HG03378 (cell line): ENCODE results near the gene CHST8.
"Not testable (repeated sequence)": the region's sequence is repeated elsewhere in the genome, so short reads cannot be mapped to it uniquely, and the experiment has no call there.

Experiments used
- ATAC-seq: cut with Tn5 transposase; IDR thresholded peaks from one replicate; pipeline ENCODE4 v1.9.1; 2021; ENCODE audit warnings: mild to moderate bottlenecking, moderate library complexity; ENCODE audit not compliant: unreplicated experiment

Gene CHST8

DNA sequence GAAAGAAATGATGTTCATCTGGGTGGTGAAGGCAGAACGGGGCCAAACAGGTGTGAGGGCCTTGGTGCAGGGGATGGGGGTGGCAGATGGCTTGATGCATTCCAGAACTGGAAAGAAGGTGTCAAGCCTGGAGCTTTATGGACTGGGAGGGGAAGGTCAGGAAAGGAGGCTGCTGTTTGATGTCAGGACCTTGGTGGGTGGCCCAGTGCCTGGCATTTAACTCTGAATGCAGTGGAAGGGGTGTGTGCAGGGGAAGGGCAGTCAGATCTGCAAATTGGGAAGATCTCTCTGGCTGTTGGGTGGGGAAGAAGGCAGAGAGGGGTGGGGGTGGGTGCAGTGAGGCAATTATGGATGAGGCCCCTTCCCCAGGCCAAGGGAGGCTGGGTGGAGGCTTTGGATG lies 186.6 kb downstream of the CHST8 start:
- ATAC-seq: no peak

GRCh38 chr19:33809960-33810359 lies 188.2 kb downstream of the CHST8 start:
- ATAC-seq: no peak

DNA sequence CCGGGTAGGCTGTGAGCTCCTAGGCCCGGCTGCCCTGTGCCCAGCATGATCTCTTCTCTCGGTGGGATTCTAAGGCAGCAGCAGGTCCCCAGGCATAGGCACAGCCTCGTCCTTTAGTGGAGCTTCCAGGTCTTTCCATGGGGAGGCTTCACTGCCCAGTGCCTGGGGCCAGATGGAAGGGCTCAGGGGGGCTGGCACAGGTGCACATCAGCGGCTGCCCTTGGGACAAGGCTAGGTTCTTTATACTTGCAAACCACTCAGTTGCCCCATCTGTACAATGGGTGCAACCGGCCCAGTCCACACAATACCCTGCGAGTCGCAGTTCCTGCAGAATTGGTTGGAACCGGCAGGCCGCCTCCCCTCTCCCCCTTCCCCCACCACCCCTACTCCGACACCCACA lies 189.1 kb downstream of the CHST8 start:
- ATAC-seq: no peak

DNA sequence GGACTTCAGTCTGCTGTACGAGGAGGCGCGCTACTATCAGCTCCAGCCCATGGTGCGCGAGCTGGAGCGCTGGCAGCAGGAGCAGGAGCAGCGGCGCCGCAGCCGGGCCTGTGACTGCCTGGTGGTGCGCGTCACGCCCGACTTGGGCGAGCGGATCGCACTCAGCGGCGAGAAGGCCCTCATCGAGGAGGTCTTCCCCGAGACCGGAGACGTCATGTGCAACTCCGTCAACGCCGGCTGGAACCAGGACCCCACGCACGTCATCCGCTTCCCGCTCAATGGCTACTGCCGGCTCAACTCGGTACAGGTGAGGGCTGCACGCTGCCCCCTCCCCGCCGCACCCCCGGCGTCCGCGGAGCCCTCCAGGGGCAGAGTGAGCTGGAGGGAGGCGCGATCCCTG lies 189.5 kb downstream of the CHST8 start:
- no peak for ATAC-seq

GRCh38 chr19:33811736-33812387 lies 190.1 kb downstream of the CHST8 start:
- ATAC-seq: no peak

DNA sequence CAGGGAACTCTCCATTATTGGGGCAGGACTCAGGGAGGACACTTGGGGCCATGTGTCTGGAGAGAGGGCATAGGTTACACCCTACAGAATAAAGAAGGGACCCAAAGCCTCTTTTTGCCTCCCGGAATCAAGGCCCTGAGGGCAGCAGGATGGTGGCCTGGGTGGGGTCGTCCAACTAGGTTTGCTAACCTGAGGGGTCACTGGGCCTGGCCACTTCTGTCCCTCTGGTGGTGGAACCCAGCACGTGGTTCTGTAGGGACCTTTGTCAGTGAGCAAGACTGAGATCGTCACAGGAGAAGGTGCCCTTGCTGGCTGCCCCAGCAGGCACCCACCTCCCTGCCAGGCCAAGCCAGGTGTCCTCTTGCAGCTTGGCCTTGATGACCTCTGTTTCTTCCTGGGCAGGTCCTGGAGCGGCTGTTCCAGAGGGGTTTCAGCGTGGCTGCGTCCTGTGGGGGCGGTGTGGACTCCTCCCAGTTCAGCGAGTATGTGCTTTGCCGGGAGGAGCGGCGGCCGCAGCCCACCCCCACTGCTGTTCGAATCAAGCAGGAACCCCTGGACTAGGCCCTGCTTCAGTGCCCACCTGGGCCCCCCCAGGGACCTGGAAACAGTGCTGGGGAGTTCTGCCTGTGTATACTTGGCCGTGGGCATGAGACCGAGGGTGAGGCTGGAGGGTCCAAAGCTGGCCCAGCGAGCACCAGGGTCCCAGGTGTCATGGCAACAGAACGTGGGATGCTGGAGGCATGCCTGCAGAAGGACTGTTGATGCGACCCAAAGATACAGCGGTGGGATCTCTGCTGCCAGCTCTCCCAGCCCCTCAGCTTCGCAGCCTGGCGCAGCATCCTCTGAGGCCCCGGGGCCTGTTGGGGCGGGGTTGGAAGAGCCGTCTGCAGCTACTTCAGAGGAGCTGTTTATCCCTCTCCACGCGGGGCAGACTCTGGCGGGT lies 190.9 kb downstream of the CHST8 start:
- ATAC-seq: no peak

- ATAC-seq: no peak
Measured at GRCh38 chr19:33813391-33814101, 191.8 kb downstream of the CHST8 start.

DNA sequence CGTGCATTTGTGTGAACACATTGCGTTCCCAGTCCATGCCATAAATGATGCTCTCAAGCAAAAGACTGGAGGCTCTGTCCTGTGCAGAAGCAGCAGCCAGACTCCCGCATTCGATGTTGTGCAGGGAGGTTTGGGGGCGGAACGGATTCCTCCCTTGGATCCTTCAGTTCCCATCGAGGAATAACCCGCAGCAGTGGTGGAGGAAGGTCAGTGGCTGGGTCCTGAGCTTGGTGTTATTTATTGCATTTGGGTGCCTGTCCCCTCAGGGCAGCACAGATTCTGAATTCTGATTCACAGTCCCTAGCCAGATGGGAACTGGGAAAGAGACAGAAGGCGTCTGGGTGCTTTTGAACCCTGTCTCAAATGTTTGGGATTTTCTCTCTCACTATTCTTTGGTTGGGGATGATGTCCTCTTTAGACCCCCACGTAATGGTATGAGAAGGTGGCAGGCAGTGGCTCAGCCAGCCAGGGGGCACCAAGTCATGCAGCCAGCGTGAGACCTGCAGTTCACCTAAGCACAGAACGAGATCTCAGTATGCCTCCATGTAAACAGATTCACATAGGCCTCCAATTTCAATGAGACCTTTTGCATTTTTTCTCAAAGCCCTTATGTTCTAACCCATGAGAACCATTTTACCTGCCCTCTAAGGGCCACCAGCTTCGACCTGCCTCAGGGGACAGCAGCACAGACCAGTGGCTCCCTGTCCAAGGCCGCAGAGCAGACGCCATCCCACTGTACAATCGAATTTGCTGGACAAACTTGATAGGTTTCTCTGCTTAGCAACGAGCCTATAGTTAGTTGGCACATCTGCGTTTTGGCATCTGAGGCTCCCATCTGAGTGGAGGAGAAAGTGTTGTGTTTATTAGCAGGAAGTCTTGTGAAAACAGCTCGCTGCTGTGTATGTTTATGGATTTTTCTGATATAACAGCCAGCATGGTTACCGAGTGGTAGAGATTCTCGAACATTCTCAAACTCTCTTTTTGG lies 192.7 kb downstream of the CHST8 start:
- no peak for ATAC-seq

DNA sequence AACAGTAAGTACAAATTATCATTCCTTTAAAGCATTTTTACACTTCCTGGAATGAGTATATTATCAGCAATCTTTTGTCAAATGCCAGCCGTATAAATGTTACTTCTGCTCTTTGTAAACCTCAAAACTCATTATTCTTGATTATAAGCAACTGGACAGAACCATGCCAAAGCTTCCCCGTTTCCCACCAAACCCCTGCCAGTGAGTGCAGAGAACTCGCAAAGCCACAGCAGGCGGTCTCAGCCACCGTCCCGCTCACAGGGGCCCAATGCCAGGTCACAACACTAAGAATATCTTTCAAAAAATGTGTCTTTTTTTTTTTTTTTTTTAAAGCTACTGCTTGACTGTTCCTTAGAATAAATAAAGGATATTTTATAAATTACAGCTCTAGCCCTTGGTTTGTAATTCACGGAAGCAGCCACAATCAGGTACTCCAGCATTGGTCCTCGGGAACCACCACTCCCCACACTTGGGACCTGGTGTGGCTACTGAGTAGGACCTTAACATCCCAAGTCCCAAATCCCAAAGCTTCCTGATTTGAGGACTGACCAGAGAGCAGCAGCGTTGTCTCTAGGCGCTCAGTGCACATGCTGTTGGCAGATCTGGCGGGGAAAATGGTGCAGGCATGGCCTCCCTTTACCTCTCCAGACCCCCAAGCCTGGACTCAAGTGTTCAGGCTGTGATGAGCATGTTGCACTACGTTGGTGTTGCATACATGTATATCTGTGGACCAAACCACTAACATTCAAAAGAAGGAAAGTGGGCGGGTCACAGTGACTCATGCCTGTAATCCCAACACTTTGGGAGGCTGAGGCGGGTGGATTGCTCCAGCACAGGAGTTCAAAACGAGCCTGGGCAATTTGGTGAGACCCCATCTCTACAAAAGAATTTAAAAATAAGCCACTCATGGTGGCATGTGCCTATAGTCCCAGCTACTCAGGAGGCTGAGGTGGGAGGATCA lies 193.9 kb downstream of the CHST8 start:
- ATAC-seq: no peak

DNA sequence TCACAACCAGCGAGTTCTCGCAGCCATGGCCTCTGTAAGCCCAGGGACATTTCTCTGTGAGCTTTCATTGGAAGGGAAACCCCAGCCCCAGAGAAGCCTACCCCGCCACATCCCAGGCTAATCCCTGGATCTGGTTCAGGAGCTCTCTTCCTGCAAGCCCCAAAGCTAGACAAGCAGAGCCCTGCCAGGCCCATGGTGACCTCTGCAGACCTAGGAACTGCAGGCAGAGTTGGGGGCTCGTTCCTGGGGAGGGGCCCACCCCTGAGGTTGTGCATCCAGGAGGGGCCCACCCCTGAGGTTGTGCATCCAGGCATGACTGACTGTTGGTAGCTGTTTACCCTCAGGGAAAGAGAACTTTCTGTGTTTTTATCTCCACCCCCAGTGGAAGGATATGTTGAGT lies 196.7 kb downstream of the CHST8 start:
- ATAC-seq: no peak

DNA sequence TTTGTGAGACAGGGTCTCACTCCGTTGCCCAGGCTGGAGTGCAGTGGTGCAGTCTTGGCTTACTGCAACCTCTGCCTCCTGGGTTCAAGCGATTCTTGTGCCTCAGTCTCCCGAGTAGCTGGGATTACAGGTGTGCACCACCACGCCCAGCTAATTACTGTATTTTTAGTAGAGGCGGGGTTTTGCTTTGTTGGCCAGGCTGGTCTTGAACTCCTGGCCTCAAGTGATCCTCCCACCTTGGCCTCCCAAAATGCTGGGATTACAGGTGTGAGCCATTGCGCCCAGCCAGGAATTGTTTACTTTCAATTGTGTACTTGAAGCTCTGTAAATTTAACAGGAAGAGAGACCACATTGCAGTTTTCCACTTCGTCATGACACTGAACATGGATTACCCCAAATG lies 197.3 kb downstream of the CHST8 start:
- ATAC-seq: not testable (repeated sequence)

DNA sequence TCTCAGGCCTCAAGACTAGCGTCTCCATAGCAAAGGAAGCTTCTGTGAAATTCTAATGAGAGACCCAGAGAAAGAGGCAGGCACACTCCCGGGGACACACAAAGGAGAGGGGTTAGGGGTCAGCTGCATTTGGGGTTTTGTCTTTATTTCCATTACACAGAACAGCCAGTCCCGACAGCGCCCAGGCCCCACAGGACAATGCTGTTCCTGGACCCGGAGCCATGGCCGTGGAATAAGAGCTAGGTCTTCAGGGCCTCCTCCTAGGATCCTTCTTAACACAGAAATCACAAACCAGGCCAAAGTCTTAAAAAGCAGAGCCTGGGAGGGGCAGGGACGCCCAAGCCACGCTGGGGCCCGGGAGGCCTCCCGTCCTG lies 197.7 kb downstream of the CHST8 start:
- ATAC-seq: no peak

DNA sequence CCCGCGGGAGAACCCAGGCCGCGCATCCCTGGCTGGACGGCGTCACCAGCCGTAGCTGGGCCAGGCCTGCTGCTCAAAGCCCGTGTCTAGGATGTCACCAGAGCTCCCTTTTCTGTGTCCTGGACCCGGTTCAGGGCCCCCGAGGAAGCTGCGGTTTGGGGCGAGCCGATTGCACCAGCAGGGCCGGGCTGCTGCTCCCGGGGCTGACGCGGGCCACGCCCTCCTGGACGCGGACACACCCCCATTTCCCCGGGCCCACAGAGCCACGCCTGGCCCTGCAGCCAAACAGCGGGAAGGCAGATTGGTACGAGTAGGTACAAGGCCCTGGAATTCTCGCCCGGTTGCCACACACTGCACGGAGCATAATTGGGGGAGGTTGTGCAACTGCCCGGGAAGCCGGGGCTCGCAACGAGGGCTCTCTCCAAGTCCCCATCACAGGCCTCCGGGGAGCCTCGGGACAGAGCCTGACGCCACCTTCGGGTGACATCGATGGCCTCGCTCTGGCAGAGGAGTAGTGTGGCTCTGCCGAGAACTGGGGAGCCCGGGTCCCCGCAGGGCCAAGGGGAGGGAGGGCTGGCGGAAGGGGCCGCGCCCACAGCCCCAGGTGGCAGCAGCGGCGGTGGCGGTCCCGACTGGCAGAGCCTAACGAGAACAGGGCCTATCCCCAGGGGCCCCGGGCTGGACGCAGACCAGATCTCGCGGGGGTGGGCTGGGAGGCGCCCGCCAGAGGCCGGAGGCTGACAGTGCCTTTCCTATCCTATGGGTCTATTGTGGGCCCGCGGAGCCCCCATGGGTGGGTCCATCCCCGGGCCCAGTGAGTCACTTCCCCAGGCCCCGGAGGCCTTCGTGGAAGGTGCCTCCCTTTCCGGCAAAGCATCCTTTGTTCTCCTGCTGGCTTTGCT lies 198.4 kb downstream of the CHST8 start:
- ATAC-seq: no peak

DNA sequence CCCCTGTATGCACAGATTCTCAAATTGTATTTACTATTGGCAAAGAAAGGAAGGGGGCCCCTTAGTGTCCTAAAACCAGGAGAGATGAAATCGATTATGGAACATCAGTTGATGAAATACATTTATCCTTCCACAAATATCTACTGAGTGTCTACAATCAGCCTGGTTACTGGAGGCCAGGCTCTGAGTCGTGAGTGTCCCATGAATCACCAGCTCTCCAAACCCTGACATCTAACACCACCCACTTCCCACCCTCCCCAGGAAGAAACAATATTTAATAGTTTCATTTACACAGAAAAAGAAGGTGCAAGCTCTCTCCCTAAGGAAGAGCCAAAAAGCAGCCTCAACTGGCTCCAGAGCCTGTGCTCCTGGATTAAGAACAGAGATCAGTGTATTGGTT lies 200.1 kb downstream of the CHST8 start:
- no peak for ATAC-seq
